GM12874 (cell line): Measurements from ENCODE around the gene AK5.

ENCODE experiments used
- CTCF ChIP-seq: IDR thresholded peaks from 2 replicates; pipeline ENCODE4 v1.5.1; 2011; ENCODE audit warnings: low read depth, mild to moderate bottlenecking, control low read depth, low read length, moderate library complexity; ENCODE audit not compliant: insufficient read depth

Gene AK5

DNA sequence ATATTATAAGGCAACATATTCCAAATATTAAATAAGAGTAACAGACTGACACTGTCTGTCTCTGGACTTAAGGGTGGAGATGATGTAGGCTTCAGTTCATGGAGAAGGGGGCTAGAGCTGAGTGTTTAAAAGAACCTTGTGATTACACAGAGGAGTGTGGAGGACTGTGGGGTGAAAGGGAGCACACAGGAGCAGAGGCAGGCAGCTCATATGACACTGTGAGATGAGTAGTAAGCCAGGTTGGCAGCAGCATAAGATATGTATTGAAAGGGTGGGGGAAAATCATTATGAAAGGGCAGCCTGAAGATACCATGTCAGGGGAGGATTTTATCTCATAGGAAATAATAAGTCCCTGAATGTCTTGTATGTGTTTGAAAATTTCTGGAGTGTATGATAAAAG lies 104.5 kb downstream of the AK5 start:
- TF ChIP-seq CTCF = no peak

DNA sequence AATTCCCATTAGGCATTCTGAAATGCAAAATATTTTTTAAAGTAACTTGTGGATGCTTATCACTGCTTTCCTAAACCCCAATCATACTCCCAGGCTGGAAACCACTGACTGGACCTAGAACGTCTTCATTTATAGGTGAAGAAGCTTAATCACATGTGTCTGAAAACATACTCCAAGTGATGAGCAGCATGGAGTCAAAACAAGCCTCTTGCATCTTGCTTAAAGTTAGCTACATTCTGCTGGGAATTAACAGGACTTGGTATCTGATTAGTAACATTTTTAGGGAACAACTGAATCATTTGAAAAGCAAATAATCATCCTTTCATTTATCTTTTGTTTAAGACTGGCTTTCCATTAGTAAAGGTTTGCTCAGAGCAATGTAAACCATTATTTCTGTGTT lies 105.7 kb downstream of the AK5 start:
- TF ChIP-seq CTCF = no peak

DNA sequence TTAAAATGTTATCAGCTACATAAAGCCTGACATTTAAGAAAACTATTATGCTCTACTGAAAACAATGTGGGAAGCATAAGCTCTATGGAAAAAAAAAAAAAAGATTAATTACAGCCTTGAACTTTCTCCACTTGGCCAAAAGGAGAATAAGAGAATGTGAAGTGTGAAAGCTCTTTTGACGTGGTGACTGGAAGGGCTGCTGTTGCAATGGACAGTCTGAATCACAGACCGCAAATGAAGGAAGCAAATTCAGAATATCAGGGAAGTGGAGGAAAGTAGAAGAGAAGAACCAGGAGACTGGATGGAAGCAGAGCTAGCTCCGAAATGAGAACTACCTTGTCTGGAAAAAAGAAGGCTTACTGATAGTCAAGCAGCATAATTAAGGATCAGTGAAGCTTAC lies 106.8 kb downstream of the AK5 start:
- no peak for TF ChIP-seq CTCF

DNA sequence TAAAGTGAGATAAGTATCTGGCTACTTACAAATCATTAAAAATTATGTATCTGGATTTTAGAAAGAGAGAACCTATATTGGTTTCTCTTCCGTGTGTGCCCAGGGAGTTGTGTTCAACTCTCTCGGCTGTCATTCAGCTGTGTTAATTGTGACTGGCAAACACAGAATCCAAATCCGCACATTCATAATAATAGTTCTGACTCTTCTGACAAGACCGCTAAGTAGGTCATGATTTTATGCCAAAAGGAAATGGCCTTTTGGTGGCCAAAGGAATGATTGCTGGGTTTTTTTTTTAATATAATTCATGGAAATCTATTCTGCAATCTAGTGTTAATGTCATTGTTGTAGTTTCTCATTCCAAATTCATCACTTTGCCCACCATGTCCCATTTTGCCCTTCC lies 110.7 kb downstream of the AK5 start:
- TF ChIP-seq CTCF = no peak

DNA sequence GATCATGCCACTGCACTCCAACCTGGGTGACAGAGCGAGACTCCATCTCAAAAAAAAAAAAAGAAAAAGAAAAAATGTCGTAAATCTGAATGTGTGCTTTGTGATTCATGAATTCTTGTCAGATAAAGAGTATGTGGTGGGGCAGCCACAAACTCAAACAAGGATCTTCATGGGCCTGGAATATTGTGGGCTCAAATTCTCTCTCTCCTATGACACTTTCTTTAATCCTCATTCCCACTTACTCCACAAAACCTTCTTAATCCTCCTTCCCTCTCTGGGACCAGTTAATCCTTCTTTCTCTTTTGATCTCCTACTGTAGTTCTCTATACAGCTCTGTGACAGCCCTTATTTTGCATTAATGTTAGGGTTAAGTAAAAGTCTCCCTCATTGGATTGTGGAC lies 112.3 kb downstream of the AK5 start:
- TF ChIP-seq CTCF = no peak

- no peak for TF ChIP-seq CTCF
Observed at GRCh38 chr1:77395051-77395450, 113.2 kb downstream of the AK5 start.

DNA sequence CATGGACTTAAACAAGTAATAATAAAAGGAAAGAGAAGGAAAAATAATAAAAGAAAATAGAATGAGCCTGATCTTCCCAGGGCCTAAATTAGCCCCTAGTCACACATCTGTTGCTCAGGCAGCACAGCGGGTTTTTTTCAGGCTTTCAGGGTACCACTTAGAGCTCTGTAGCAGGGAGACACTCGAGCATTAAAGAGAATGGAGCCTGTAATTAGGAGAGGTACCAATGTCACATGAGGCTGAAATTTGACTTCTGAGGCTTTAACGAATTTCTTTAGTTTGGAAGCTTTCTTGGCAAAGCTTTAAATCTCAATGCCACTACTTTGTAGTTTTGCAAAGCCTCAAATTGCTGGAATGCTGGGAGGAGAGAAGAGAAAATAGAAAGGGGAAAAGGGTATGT lies 116.3 kb downstream of the AK5 start:
- TF ChIP-seq CTCF = no peak
